Activated gamma-delta T cell treated with anti-CD3 and anti-CD28 coated beads, Interleukin-2, amount 50 U/mL, for 16 hours (primary cell): ENCODE data around the gene TIGAR.

Source experiments
- DNase-seq: peaks from one replicate; pipeline ENCODE4 v3.0.0-alpha.2; 2020; ENCODE audit warnings: low read depth

The TIGAR gene

DNA sequence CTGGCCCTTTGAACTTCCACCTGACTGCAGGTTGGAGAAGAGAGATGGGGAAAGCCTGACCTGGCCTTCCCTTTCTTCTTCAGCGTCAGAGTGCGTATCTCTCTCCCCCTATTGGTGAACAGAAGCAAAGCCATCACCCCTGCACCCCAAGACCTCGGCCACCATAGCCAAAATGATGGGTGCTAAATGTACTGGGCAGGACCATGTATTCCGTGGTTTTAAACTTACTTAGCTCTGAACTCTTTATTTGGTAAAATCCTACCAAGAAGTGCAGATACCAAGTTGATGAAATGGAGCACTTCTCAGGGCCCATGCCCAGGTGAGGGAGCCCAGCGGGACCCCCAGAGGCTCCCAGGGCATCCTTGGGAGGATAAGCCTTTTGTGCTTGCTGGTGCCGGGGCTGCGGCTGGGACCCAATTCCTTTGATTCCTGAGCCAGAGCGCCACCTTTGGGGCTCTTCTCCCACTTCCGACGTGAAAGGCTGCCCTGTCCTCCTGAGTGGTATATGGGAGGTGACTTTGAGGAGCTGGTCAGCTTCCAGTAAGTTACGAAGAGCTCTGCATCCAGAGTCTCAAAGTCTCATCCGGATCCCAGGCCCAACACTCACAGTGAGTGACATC is 38.0 kb upstream of the TIGAR start:
- DNase-seq, result no peak

GRCh38 chr12:4283512-4284255 is 37.3 kb upstream of the TIGAR start:
- no peak for DNase-seq

GRCh38 chr12:4284306-4284705 is 36.7 kb upstream of the TIGAR start:
- no peak for DNase-seq

GRCh38 chr12:4285070-4285469 is 35.9 kb upstream of the TIGAR start:
- DNase-seq, result no peak

DNA sequence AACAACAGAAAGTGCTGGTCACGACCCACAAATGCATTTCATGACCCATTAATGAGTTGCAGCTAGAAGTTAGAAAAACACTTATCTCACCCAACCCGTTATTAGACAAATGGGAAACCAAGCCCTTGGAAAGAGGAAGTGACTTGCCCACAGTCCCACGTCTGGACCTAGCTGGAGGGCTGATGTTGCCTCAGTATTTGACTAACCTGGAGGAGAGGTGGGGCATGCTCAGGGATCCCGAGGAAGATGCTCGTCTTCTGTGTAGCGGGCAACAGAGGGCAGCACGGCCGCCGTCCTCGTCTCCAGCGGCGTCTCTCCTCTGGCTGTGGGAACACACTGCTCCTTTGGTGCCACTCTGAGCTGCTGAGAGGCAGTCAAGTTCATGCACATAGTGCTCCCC is 34.8 kb upstream of the TIGAR start:
- DNase-seq, result no peak

GRCh38 chr12:4286771-4287317 is 34.2 kb upstream of the TIGAR start:
- no peak for DNase-seq

- DNase-seq, result no peak
Observed at GRCh38 chr12:4287325-4288211, 33.4 kb upstream of the TIGAR start.

GRCh38 chr12:4288296-4289131 is 32.5 kb upstream of the TIGAR start:
- no peak for DNase-seq

GRCh38 chr12:4289231-4289878 is 31.7 kb upstream of the TIGAR start:
- DNase-seq, result no peak

GRCh38 chr12:4289998-4290790 is 30.8 kb upstream of the TIGAR start:
- DNase-seq, result no peak

DNA sequence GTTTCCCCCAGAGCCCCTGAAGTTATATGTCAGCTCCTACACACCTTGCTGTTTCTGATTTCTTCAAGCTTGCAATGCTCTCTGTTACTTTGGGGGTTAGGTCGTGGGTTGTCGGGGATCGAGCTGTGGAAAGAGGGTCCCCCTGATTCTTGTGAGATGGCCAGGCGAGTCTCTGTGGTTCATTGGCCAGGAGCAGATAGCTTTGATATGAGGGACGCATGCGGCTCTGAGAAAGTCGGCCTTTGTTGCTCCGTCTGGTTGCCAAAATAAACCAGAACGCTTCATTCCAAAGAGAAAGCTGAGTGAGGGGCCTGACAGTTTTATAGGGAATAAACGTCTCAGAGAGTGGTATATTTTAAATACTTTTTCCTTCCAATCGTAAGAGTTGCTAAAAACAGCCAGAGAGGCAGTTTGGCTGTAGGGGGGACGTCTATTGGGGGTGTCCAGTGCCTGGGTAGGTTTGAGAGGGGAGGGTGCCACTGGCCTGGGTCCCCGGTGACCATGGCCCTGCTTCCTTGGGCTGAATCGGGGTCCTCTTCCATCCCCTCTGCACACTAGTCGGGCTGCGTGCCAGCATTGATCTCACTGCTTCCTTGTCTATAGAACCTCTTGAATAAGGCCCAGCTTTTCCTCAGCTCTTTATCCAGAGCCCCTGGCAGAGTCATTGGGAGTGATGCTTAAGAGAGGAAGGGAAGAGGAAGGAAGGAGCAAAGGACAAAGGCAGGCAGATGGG is 28.5 kb upstream of the TIGAR start:
- DNase-seq, result no peak

DNA sequence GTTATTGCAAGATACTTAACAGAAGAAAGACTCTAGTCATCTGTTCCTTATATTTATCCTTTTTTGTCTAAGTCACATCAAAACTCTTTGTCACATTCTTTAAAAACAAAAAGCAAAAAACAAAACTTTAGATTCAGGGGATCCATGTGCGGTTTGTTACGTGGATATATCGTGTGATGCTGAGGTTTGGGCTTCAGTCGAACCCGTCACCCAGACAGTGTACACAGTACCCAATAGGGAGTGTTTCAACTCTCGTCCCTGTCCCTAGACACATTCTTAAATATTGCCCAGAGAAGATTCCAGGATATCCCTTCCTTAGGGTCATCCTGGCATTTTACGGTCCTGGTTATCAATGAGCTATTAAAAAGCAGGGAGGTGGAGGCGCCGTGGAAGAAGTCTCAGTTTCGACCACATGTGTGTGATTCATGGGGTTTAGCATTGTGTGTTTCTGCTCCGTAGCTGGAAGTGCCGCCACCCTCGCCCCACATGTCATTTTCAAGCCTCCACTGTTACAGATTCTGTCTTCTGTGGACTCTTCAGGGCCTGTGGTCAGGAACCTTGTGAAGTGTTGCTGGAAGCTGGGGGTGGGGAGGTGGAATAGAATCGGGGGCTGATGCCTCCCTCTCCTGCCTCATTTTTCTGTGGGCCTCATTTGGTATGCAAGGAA is 27.6 kb upstream of the TIGAR start:
- no peak for DNase-seq

- no peak for DNase-seq
Observed at GRCh38 chr12:4293966-4294505, 27.0 kb upstream of the TIGAR start.

- no peak for DNase-seq
Observed at GRCh38 chr12:4296751-4297150, 24.3 kb upstream of the TIGAR start.

DNA sequence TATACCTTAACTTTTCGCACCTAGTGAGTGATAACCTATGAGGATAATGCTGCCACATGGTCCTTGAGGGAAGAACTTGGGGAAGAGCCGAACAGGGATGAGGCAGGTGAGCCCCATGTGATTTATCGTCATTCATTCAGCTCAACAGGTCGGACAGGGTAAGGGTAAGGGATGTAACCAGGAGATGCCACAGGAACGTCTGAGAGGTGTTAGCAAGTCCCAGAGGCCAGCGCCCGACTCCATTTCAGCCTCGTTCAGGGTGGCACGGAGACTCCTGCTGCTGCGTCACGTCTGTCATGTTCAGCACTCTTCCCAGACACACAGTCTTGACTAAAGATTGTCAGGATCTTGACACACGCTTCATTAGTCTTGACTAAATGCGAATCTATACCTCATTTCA is 23.4 kb upstream of the TIGAR start:
- DNase-seq, result no peak

DNA sequence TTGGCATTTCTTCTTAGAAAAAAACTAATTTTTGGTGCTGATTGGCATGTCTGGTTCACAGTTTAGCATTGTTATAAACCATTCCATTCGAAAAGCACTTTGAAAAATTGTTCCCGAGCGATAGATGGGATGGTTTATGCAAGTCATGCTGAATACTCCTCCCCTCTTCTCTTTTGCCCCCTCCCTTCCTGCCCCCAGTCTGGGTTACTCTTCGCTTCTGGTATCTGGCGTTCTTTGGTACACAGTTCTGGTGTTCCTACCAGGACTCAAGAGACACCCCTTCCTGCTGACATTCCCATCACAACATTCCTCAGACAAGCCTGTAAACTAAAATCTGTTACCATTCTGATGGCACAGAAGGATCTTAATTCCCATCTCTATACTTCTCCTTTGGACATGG is 20.1 kb upstream of the TIGAR start:
- no peak for DNase-seq

DNA sequence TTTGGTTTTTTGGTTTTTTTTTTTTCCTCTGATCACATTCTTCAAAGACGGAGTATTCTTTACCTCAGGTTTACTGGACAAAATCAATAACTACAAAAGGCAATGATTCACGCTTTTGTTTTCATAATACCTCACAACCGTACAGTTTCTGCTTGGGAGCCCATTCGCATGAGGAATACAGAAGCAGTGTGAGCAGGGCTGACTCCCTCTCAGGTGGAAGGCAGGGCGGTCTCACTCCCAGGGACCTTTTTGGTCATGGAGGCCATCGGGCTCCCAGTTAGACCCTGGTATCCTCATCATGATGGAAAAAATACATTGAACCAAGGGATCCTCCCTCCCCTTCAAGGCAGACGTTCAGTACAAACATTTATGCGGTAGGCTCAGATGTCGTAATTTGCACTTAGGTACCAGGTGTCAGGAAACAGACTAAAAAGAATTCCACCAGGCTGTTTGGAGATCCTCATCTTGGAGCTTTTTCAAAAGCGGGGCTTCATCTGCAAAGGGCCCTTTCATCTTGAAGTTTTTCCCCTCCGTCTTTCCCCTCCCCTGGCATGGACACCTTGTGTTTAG is 19.0 kb upstream of the TIGAR start:
- DNase-seq, result no peak

DNA sequence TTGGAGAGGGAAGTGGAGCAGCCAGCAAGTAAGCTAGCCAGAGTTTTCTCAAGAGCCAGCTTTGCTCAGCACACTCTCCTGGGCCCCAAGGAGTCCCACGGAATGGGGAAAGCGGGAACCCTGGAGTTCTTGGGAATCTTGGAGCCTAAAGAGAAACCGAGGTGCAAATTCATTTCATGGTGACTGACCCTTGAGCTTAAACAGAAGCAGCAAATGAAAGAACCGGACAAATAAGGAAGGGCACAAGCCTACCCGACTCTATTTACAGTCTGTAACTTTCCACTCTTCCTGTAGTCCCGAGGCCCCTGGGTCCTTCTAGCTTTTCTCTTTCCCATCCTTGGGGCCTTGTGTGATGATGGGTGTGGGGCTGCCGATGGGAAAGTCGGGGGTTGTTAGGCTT is 18.1 kb upstream of the TIGAR start:
- DNase-seq, result no peak

DNA sequence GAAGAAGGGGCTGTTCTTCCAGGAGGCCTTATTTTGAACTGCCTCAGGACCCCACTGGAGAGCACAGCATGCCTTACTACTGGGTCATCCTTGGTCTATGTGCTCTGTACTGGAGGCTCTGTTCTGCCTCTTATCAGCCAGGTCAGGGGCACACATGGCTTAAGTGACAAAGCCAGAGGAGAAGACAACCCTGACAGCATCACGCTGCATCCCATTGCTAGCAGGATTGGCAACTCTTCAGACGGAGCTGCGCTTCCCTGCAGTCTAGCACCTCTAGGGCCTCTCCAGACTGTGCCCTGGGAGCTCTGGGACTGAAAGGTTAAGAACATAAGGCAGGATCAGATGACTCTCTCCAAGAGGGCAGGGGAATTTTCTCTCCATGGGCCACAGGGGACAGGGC is 17.3 kb upstream of the TIGAR start:
- no peak for DNase-seq
